ENCODE measurements around the gene TSPAN1. TPM values are rescaled to one million over a fixed set of nuclear protein-coding genes. Genes with fewer than 3 reads are reported as not detected.

The TSPAN1 gene
- polyA plus RNA-seq, 10 donors = 0.12 to 0.87 (median 0.52) TPM; not detected in 1

DNA sequence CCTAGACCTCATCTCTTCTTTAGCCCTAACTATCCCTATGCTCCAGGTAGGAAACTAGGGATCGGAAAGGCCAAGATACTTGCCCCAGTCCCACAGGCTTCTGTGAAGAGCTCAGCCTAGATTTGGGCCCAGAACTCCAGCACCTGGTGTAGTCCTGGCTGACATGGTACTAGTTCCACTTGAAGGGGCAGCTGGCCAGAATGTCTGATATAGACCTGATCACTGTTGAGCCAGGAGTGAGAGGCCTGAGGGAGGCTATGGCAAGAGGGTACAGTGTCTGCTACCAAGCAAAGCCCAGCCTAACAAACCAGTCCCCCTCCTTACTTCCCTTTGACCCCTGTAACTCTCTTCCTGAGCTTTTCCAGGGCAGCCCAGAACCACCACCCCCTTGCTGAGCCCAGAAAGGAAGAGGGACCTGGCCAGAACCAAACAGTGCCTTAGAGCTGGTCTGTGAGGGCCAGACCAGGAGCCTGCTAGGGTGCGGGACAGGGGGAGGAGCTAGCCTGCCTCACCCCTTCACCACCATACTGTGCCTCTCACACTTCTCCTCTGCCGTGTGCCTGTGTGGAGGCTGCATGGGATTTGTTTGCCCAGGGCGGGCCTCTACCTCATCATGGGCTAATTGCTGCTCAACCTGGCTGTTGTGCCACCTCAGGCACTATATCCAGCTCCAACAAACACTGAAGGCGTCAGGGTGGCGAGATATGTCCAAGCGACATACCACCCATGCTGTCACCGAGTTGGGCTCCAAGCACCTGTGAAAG is 12.4 kb downstream of the TSPAN1 start:
- no peak for DNase-seq

DNA sequence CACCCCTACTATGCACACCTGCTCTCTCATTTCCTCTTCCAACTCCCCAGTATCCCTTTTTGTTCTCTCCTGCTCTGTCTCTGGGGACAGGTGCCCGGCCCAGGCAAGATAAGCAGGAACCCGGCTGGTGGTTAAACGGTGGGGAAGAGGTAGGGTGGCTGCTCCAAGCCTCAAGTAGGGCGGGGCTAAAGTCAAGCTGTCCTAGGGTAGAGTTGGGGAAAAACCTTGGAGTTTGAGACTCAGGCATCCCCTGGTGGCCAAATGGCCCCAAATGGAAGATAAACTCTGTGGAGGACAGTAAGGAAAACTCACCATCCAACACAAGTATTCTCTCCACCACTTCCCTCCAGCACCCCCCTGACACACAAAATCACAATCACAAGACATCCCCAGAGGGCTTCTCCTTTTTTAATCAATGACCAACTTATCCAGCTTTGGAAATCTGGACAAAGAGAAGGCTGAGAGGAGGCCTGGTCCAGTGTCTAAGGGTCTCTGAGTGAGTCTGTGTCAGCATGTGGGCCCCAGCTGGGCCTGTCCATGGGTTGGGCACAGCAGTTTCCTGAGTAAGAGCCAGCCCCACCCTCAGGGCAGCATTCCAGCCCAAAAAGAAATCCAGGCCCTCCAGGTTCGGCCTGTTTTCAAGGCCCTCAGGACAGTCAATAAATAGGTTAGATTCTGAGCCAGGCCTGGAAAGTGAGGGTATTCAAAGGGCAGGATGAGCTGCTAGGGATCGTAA is 13.6 kb downstream of the TSPAN1 start:
- no peak for DNase-seq

DNA sequence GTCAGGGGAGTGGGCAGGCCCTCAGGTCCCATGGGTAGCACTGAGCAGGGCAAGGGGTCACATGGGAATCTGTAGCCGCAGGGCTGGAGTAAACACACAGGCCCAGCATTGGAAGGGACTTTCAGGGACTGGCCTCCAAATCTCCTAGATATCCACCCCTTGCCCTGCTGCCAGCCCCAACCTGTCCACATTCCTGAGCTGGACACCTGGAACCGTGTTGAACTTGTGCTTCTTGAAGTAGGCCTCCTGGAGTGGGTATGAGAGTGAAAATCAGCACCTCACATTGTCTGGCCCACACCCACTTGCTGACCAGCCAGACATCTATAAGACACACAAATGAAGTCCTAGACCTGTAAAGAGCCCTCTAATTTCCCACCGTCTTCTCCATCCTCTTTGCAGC is 15.7 kb downstream of the TSPAN1 start:
- no peak for DNase-seq

DNA sequence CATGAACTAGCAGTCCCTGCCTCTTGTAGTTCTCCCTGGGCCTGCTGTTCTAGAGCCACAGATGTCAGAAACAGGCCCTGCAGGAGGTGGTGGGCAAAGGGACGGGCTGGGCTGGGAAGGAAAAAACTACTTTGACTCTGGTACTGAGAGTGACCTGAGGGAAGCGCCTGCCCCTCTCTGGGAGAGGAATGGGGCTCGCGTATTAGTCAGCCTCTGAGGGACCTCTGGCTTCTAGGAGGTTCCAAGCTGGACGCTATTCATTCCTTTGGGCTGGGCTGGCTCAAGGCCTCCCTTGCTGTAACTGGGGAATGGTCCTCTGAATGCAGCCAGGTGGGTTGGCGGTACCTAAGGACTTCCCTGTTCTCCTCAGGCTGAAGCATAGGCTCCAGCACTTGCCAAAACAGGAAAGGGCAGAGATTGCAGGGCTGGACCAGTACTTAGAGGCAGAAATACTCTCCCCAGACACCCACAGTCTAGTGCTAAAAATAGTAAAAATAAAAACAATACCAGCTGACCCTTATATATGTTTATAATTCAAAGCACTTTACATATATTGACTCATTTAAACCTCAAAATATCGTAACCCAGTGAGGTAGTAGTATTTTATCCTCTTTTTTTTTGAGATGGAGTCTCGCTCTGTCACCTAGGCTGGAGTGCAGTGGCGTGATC is 16.3 kb downstream of the TSPAN1 start:
- no peak for DNase-seq

DNA sequence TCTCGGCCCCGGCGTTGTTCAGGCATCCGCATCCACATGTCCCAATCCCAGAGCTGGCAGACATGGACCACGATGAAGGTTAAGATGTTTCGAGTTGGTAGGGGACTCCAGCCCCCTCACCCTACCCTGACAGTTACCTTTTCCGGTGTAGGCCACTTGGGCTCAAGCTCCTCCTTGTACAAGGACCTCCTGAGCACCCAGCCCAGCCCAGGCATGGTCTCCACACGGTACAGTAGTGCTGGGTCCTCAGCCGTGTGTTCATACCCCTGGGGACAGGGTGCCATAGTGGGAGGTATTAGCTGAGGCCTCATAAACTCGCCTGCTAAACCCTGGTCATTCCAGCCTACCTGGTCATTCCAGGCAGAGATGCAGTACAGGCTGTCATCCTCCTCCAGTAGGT is 17.3 kb downstream of the TSPAN1 start:
- DNase-seq = no peak

DNA sequence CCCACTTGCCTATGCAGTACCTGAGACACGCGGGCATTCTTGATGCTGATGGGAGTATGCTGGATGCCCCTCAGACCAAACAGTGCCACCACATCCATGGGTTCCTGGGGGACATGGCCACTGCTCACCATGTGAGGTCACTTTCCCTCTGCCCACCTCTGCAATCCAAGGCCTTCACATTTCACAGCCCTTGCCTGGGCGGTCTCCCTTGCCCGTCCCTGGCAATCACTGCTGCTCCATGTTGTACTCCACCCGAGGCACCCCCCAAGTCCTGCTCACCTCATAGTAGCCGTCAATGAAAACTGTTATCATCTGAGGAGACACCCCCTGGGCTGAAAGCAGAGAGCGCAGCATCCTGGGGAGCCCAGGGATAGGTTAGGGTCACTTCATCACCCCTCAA is 18.4 kb downstream of the TSPAN1 start:
- no peak for DNase-seq

DNA sequence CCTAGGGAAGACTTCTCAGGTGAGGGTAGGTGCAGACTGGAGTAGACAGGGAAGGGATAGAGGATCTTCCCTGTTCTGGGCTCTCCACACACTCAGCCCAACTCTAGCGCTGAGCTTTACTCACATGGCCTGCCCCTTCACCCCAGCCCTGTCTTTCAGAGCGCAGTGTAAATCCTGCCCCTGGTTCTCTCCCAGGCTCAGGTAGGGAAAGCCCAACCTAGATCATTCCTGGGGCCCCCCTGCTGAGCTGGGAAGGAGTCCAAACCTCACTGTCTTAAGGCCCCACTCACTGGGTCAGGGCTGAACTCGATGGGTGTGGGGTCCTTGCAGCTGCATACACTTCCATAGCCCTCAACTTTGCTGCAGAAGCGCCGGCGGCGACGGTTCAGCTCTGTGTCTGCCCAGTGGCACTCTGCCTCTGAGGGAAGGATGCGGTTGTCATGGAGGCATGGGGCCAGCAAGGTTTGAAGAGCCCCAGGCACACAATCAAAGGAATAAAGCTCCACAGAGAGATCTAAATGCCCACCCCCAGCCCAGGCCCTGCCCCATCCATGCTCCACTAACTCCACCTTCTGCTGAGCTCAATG is 19.2 kb downstream of the TSPAN1 start:
- DNase-seq = no peak

DNA sequence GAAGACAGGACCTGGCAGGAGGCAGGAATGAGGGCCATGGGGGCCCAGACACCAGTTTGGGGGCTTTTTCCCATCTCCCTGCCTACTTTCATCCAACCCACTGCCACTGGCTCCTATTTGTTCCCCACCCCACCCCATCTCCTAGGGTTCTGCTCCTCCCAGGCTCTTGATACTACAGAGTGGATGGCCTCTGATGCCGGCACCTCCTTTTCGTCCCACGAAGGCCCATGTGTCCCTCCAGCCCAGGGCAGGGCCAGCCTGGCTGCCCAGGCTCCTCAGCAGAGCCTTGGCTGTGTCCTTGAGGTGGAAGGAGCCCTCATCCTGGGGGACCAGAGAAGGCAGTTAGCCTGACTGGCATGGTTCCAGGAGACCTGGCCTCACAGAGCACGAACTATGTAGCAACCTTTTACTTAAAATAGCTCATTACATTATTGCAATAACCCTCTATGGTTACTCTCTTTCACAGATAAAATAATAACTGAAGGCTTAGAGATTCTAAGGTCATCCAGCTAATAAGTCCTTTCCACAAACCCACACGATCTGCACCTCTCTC is 19.8 kb downstream of the TSPAN1 start:
- DNase-seq = no peak

DNA sequence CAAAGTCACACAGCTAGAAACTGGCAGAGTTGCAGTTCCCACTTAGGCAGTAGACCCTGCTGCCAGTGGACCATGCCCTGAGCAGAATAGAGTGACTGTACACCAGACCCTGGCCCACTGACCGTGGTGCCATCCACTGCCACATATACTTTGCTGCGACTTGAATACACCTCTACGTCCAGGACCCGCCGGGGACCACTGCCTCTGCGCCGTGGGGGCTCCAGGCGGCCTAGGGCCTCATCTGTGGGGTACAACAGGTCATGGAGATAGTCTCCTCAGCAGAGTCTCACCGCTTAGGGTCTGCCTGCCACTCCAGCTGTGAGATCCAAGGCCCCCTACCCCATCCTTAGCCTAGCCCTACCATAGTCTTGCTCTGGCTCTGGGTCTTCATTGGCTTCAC is 21.7 kb downstream of the TSPAN1 start:
- no peak for DNase-seq

DNA sequence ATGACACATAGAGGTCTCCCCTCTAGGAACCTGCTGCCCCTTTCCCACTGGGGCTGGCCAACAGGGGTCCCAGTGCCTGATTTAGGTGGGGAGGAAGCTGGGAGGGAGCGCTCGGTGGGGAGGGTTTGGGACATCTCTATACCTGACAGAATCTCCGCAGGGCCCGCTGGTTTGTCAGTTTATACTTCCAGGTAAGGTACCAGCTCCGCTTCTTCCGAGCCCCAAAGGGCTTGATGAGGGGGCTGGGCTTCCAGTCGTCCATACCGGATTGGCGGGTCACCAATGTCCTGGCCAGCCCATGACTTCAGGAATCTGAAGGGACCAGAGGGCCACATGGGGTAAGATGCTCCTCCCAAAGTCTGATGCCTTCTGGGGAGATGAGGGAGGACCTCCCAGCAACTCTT is 22.7 kb downstream of the TSPAN1 start:
- DNase-seq = no peak

DNA sequence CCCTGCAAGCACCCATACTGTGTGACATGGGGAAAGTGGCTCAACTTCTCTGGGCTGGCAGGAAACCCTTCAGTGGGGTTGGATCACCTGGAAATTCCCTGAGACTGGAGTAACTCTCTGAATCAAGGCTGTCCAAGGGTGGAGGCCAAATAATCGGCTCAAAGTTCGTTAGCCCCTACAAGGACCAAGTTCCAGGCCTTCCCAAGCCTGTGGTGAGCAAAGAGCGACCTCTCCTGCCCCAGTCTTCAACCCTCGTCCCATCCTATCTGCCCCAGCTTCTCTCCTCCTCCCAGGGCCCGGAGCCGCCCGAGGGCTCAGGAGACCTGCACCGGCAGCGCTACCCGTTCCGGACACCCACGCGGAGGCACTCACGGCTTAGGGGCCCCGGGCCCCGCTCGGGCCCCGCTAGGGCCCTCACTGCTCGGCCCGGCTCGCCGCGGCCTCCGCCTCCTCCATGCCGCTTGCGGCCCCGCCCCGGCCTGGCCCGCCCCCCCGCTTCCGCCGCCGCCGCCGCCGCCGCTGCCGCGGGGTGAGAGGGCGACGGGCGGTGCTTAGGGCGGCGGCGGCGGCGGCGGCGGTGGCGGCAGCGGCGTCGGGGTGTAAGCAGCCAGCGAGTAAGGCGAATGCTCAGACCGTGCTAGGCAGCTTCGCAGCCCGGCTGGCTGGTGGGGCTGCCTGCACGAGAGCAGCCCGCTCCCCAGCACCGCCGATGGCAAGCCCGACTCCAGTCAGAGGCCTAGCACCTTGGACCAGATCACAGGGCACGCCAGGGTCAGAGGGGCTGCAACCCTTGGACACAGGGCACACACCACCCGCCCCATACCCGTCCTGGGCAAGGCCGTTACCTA is 23.3 kb downstream of the TSPAN1 start, which contains the start of gene POMGNT1:
POMGNT1 (minus strand) TSS at position 471 of the 848 bp plus-strand sequence. CDS start 613 bp downstream, outside the sequence.
- peak; percentile 52 to 85 (median 56) for DNase-seq

DNA sequence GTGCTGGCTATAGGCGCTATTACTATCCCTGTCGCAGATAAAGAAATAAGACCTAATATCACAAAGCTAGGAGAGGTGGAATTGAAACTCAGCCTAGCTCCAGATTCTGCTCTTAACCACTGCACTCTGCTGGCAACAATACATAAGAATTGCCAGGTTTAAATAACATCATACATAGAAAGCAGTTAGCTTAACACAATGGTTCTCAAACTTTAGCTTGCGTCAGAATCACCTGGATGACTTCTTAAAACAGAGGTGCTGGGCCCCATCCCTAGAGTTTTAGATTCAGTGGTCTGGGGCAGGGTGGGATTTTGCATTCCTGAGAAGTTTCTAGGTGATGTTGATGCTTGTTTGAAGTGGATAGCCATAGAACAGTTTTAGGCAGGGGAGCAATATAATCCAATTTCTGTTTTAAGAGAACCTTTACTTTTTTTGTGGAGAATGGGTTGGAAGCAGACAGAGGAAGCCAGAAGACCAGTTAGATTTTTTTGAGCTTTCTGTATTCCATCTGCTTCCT is 24.4 kb downstream of the TSPAN1 start:
- DNase-seq = no peak

DNA sequence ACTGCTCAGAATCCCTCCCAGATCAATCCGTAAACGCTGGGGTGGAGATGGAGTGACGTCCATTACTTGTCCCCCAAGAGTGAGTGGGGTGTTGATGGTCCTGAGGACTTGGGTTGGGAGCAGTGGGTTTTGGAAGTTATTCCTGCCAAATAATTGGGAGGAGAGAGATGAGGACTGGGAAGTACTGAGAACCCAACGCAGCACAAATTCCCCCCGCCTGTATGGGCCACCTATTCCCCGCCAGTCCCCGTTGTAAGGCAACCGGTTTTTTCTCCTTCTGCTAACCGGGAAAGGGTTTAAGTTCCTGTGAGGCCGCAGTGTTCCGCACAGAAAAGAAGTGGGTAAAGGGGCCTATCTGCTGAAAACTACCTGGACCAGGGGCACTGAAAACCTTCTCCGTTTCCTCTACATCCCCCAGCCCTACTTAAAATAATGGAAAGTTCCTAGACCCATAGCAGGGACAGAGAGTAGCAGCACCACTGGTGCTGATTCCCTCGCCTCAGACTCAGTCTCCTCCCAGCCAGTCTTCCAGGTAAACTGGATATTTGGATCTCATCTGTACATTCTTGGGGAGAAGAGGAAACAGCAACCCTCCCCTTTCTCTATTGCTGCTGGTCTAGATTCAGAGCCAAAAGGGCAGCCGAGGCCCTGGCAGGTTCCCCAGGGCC is 29.0 kb downstream of the TSPAN1 start:
- no peak for DNase-seq

DNA sequence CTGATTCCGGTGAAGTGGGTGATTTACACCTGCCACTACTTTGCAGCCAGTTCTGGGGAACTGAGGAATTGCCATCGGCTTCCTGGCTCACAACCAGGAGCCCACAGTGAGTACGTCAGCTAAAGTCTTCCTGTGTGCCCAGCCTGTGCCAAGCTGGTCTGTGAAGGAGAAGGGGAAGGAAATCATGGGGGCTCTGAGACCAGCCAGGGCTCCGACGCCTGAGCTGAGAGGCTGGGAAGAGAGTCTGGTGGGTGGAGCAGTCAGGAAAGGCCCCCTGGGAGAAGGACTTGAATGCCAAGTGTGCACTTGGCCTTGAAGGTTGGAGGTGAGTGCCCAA is 29.5 kb downstream of the TSPAN1 start:
- peak in 1 of 3 donors; percentile 39 for DNase-seq

DNA sequence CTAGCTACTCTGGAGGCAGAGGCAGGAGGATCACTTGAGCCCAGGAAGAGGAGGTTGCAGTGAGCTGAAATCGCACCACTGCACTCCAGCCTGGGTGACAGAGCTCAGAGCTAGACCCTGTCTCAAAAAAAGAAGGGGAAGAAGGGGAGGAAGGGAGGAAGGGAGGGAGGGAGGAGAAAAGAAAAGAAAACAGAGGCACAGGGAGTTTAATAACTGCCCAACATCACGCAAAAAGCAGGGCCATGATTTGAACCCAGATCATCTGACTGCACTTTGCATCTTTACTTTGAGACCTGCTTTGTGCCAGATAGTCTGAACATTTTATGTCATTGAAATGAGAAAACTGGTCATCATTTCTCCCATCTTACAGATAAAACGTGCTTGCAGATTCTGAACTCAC is 30.3 kb downstream of the TSPAN1 start:
- DNase-seq = no peak

DNA sequence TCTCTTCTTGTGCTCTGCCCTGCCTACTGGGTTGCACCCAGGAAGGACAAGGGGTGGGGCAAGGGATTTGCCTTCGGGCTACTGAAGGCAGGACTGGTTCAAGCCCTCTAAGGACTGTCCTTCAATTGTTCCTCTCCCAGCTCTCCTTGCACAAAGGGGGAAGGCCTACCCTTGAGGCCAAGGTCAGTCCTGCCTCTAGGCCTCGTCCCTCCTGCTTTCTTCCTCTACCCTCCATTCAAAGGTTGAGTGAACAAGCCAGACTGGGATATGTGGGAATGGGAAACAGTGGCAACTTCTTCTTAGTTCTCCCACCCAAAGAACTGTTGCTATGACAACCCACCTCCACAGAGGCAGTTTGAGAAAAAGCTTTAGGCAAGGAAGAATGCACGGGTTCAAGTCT is 30.9 kb downstream of the TSPAN1 start:
- no peak for DNase-seq

DNA sequence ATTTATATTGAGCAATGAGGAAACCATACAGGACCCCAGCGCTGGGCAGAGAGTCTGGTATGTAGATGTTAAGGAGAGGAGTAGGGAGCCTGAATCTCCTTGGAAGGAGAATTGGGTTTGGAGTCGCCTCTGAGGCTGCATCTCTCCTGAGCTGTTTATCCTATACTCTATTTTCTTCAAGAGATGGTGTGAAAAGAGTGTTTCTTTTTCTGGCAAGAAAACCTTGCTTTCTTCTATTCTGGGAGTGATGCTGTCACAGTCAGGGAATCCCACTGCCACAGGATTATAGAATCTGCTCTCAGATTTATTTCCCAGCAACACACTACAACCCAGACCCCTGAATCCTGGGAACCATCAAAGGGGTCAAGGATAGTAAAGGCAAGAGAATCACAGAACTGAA is 31.5 kb downstream of the TSPAN1 start:
- DNase-seq = no peak

DNA sequence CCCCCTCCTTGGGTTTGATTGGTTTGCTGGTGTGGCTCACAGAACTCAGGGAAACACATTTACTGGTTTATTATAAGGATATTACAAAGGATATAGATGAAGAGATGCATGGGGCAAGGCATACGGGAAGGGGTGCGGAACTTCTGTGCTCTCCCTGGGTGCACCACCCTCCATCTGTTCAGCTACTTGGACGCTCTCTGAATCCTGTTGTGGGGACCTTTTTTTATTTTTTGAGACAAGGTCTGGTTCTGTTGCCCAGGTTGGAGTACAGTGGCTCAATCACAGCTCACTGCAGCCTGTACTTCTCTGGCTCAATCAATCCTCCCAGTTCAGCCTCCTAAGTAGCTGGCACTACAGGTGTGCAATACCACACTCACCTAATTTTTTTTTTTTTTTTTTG is 35.7 kb downstream of the TSPAN1 start:
- DNase-seq = no peak

DNA sequence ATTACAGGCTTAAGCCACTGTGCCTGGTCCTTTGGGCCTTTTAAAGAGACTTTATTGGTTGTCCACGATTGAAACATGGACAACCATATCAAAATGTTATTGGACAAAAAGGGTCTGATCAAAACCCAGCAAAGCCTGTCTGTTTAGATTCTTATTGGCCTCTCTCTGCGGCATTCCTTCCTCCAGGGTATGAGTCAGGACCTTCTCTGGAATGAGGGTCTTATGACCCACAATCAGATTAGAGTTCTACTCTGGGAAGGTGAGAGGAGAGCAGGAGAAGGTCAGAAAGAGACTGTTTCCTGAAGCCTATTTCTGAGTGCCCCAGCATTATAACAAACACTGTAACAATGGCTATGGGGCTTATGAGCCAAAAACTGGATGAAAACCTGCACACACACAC is 36.2 kb downstream of the TSPAN1 start:
- no peak for DNase-seq

DNA sequence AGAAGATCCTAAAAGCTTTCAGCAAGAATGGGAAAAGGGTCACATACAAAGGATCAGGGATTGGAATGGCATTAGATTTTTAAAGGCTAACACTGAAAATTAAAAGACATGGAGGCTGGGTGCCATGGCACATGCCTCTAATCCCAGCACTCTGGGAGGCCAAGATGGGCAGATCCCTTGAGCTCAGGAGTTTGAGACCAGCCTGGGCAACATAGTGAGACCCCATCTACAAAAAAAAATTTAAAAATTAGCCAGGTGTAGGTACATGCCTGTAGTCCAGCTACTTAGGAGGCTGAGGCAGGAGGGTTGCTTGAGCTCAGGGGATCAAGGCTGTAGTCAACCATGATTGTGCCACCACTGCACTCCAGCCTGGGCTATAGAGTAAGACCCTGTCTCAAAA is 40.6 kb downstream of the TSPAN1 start:
- DNase-seq = no peak

Data from muscle of back (tissue), 11 donors.